Hematopoietic multipotent progenitor cell treated with erythropoietin and hydrocortisone succinate and interleukin-3 and kit ligand, for 15 days (in vitro differentiated cells): Measurements from ENCODE around the gene PLEKHH1.

Experiments used
- DNase-seq: peaks from one replicate; pipeline ENCODE4 v3.0.0-alpha.2; 2015; ENCODE audit warnings: low spot score

Gene PLEKHH1

GRCh38 chr14:67630186-67630585 is 97.1 kb downstream of the PLEKHH1 start:
- DNase-seq = no peak

- DNase-seq = no peak
Measured at GRCh38 chr14:67630938-67631337, 97.8 kb downstream of the PLEKHH1 start.

- no peak for DNase-seq
Measured at GRCh38 chr14:67633451-67634147, 100.5 kb downstream of the PLEKHH1 start.

GRCh38 chr14:67636361-67636919 is 103.3 kb downstream of the PLEKHH1 start:
- DNase-seq = peak; percentile 73

GRCh38 chr14:67638642-67639041 is 105.6 kb downstream of the PLEKHH1 start:
- DNase-seq = no peak
